GM12878 (cell line): ENCODE results near the gene KAT2B. TPM values are rescaled to one million over a fixed set of nuclear protein-coding genes. Genes with fewer than 3 reads are reported as not detected.

Experiments
- ATAC-seq: fragments of 200-7000 bp; cut with Tn5 transposase; 3 replicates; pipeline ENCODE4 v1.9.1; 2020; ENCODE audit warnings: mild to moderate bottlenecking, moderate library complexity
- BruUV-seq: library from RNA; stranded (reverse); fragments of 400-500 nt; replicated peaks from 2 replicates; lab custom pipeline; 2021; lab: Mats Ljungman, UMichigan
- CTCF ChIA-PET: fragments of 300-600 bp; sonication (Branson Sonifier 250); formaldehyde crosslinking; extraction: SDS; loops from one replicate; lab custom pipeline; 2021; ENCODE audit warnings: inconsistent platforms; lab: Yijun Ruan, JAX
- POLR2A ChIA-PET: fragments of 350-600 bp; formaldehyde crosslinking; extraction: SDS; loops from one replicate; lab custom pipeline; 2021; ENCODE audit warnings: inconsistent platforms; lab: Charles Lee
- RAD21 ChIA-PET: fragments of 300-600 bp; sonication (Branson Sonifier 250); formaldehyde crosslinking; loops from one replicate; lab custom pipeline; 2023; ENCODE audit warnings: antibody characterized with exemption; ENCODE audit not compliant: unreplicated experiment; lab: Charles Lee
- SMC1A ChIA-PET: fragments of 300-600 bp; sonication (Branson Sonifier 250); formaldehyde crosslinking; loops from one replicate; lab custom pipeline; 2023; ENCODE audit not compliant: unreplicated experiment, uncharacterized antibody; lab: Charles Lee
- DNase-seq: peaks from one replicate; pipeline ENCODE4 v3.0.0-alpha.2; 2011; ENCODE audit warnings: low read depth, low spot score
- FAIRE-seq: peaks from 3 replicates; lab custom pipeline; 2011; peaks lifted over from hg19 to GRCh38; lab: Jason Lieb, UNC
- H2AFZ ChIP-seq: 2 replicates; pipeline ENCODE4 v1.6.0; 2011; ENCODE audit warnings: low read depth, low read length, control low read depth; ENCODE audit not compliant: control insufficient read depth
- H3K27ac ChIP-seq: 2 replicates; pipeline ENCODE4 v1.5.1; 2011; ENCODE audit warnings: control low read depth; ENCODE audit not compliant: control insufficient read depth, insufficient read depth
- H3K27me3 ChIP-seq, 2 experiments: replicated peaks in 1 of 2; 2 replicates each; pipeline versions ENCODE4 v1.6.0 to v1.6.1; 2011; ENCODE audit warnings: low read length in 1 of 2; ENCODE audit not compliant: control insufficient read depth in 2 of 2, insufficient read depth in 2 of 2
- H3K36me3 ChIP-seq, 2 experiments: 2 replicates each; pipeline ENCODE4 v1.5.1; 2011; ENCODE audit warnings: low read length in 1 of 2; ENCODE audit not compliant: control insufficient read depth in 2 of 2, insufficient read depth in 2 of 2
- H3K4me1 ChIP-seq: 2 replicates; pipeline ENCODE4 v1.6.1; 2011; ENCODE audit warnings: mild to moderate bottlenecking, low read length, moderate library complexity, mixed read lengths; ENCODE audit not compliant: control insufficient read depth, insufficient read depth
- H3K4me2 ChIP-seq: 2 replicates; pipeline ENCODE4 v1.6.0; 2011; ENCODE audit warnings: control low read depth; ENCODE audit not compliant: control insufficient read depth, insufficient read depth
- H3K4me3 ChIP-seq: fragments of 200-600 bp; sonication (generic); 2 replicates; pipeline ENCODE4 v1.5.1; 2016
- H3K79me2 ChIP-seq: 2 replicates; pipeline ENCODE4 v1.6.0; 2011; ENCODE audit warnings: low read length; ENCODE audit not compliant: control insufficient read depth, insufficient read depth
- H3K9ac ChIP-seq: 2 replicates; pipeline ENCODE4 v1.8.0; 2011; ENCODE audit warnings: low read length, control low read depth, mixed read lengths; ENCODE audit not compliant: control insufficient read depth, insufficient read depth
- H3K9me3 ChIP-seq: replicated peaks from 3 replicates; pipeline ENCODE4 v1.5.1; 2011; ENCODE audit warnings: mild to moderate bottlenecking, low read length; ENCODE audit not compliant: control insufficient read depth, insufficient read depth
- H4K20me1 ChIP-seq: 2 replicates; pipeline ENCODE4 v1.6.0; 2011; ENCODE audit not compliant: control insufficient read depth, insufficient read depth
- EGR1 ChIP-seq, 2 experiments: IDR thresholded peaks; 1 replicate in 1 of 2; 2 replicates in 1 of 2; pipeline ENCODE4 v1.6.1; 2011 to 2012; ENCODE audit warnings: low read depth in 2 of 2, low read length in 2 of 2, borderline replicate concordance in 1 of 2, mild to moderate bottlenecking in 1 of 2, moderate library complexity in 1 of 2
- HDAC6 ChIP-seq: fragments of 200-600 bp; sonication (generic); IDR thresholded peaks from one replicate; pipeline ENCODE4 v1.8.0; 2017; ENCODE audit warnings: antibody characterized with exemption; ENCODE audit not compliant: unreplicated experiment
- HSF1 ChIP-seq: fragments of 150-350 bp; IDR thresholded peaks from 2 replicates; pipeline ENCODE4 v1.6.1; 2014; ENCODE audit warnings: mild to moderate bottlenecking, low read depth, low read length
- NR2F1 ChIP-seq: fragments of 450-650 bp; conservative IDR thresholded peaks from 2 replicates; pipeline ENCODE4 v1.6.1; 2017; ENCODE audit warnings: mild to moderate bottlenecking
- PAX8 ChIP-seq: fragments of 450-650 bp; IDR thresholded peaks from 2 replicates; pipeline ENCODE4 v1.6.1; 2017; ENCODE audit warnings: mild to moderate bottlenecking, moderate library complexity
- PBX3 ChIP-seq: IDR thresholded peaks from 2 replicates; pipeline ENCODE4 v1.6.1; 2011; ENCODE audit warnings: mild to moderate bottlenecking, low read depth, low read length, moderate library complexity; ENCODE audit not compliant: insufficient replicate concordance
- POLR2A ChIP-seq: IDR thresholded peaks from 2 replicates; pipeline ENCODE4 v1.6.1; 2011; ENCODE audit warnings: low read depth, mild to moderate bottlenecking, low read length
- RELB ChIP-seq: fragments of 450-650 bp; IDR thresholded peaks from 2 replicates; pipeline ENCODE4 v1.6.1; 2017; ENCODE audit warnings: low read depth, mild to moderate bottlenecking, moderate library complexity
- RFX5 ChIP-seq: IDR thresholded peaks from 2 replicates; pipeline ENCODE4 v1.6.1; 2011; ENCODE audit warnings: low read depth, low read length, improper control_type of control experiment
- SP1 ChIP-seq: IDR thresholded peaks from one replicate; pipeline ENCODE4 v1.6.1; 2011; ENCODE audit warnings: low read depth, low read length
- SUZ12 ChIP-seq: fragments of 200-600 bp; sonication (generic); IDR thresholded peaks from one replicate; pipeline ENCODE4 v1.6.1; 2018; ENCODE audit warnings: antibody characterized with exemption, mild to moderate bottlenecking; ENCODE audit not compliant: unreplicated experiment
- YBX1 ChIP-seq: fragments of 450-650 bp; IDR thresholded peaks from 2 replicates; pipeline ENCODE4 v1.6.1; 2016; ENCODE audit warnings: antibody characterized with exemption
- ZNF384 ChIP-seq: IDR thresholded peaks from 2 replicates; pipeline ENCODE4 v1.6.1; 2012; ENCODE audit warnings: low read depth, mild to moderate bottlenecking, low read length, improper control_type of control experiment, borderline replicate concordance
- ZNF687 ChIP-seq: fragments of 450-650 bp; IDR thresholded peaks from 2 replicates; pipeline ENCODE4 v1.6.1; 2017; ENCODE audit warnings: mild to moderate bottlenecking, moderate library complexity
- WGBS: methylation state at CpG from one replicate; pipeline ENCODE4 v1.1.6; 2016; ENCODE audit warnings: low lambda C conversion rate; ENCODE audit not compliant: insufficient replicate concordance, insufficient coverage; ENCODE audit errors: missing lambda C conversion rate; 5-methylcytosine and 5-hydroxymethylcytosine counted together
- in situ Hi-C: fragments of 300-500 bp; cut with MboI; formaldehyde crosslinking; loops from 9 replicates; pipeline ENCODE4 v1.14.3; 2018; ENCODE audit warnings: mixed read lengths
- intact Hi-C: fragments of 100-400 bp; cut with micrococcal nuclease; formaldehyde crosslinking; loops from one replicate; pipeline ENCODE4 v1.14.2; 2022; ENCODE audit not compliant: unreplicated experiment
- polyA plus RNA-seq, 11 experiments: library from polyadenylated mRNA; depleted of rRNA in 4 of 11; unstranded in 6 of 11; stranded (reverse) in 5 of 11; fragments of >200 nt; fragmentation: Nextera tagmentation in 4 of 11; fragmentation: Illumina TruSeq in 1 of 11; extraction: Ambion mirVana in 4 of 11; extraction: Trizol in 1 of 11; gene quantifications; 1 replicate in 1 of 11; 2 replicates in 10 of 11; pipeline versions ENCODE4 v1.2.1 to v1.2.3, GENCODE V29; 2011 to 2016; ENCODE audit warnings: inconsistent platforms in 2 of 11, missing spikeins in 2 of 11, low read depth in 1 of 11
- total RNA-seq, 4 experiments: library from RNA; depleted of rRNA in 3 of 4; stranded (reverse); fragments of >200 nt in 3 of 4; fragmentation: Illumina TruSeq in 1 of 4; extraction: Trizol in 1 of 4; gene quantifications; 2 replicates each; pipeline versions ENCODE4 v1.2.1 to v1.2.3, GENCODE V29; 2013 to 2021

Gene KAT2B
- total and polyA plus RNA-seq, 10 of the 15 experiments (the other 5 are each of a cell fraction or from before 2014, with no cell fraction given) = 2.9 to 15.2 (median 10.2) TPM

- TF ChIP-seq RELB = no peak
- no peak for TF ChIP-seq YBX1
- TF ChIP-seq HDAC6 = no peak
- TF ChIP-seq SUZ12 = no peak
- TF ChIP-seq, all 136 proteins: peak for 0
These were observed 39.4 kb downstream of the KAT2B start (continued) for GRCh38 chr3:20079621-20080020.

- H2AFZ ChIP-seq = peak overlapping the region; percentile 72
- no peaks in the 10 kb centered on the region for H3K79me2 ChIP-seq
- in situ Hi-C loops (no loop called here), intact Hi-C loops (no loop called here)
- H3K9ac ChIP-seq = no peak overlapping the region
- 58% methylated on average over 8 of the region's 8 CpGs for WGBS
- peak overlapping the region; percentile 40 for H3K4me2 ChIP-seq
- DNase-seq (peak; percentile 56), FAIRE-seq (peak; percentile 77), ATAC-seq (peak; percentile 96)
- no peaks in the 10 kb centered on the region for H3K36me3 ChIP-seq
- H3K9me3 ChIP-seq = no peaks in the 10 kb centered on the region
- ChIA-PET POLR2A (interaction anchor here (0.6 to 1.2 kb wide), 4 partner anchors 19 to 134 kb away, joined by 3 to 4 read pairs (median 3); partner anchors contain the start of gene RAB5A), SMC1A (interaction anchor here (0.7 to 1.9 kb wide), 5 partner anchors 23 to 133 kb away, joined by 3 to 7 read pairs (median 3); no protein-coding TSS in a partner anchor), RAD21 (interaction anchor here (0.8 kb wide), 1 partner anchor 40 kb away, joined by 3 read pairs; no protein-coding TSS in a partner anchor), CTCF (interaction anchor here (1.0 kb wide), 1 partner anchor 41 kb away, joined by 4 read pairs; no protein-coding TSS in a partner anchor)
- peaks cover 6% of the 10 kb centered on the region for H3K4me1 ChIP-seq
- no peak overlapping the region for H3K27ac ChIP-seq
- H4K20me1 ChIP-seq = no peaks in the 10 kb centered on the region
- H3K27me3 ChIP-seq = no peaks in the 10 kb centered on the region
- BruUV-seq = no TSS peak
- no peak overlapping the region for H3K4me3 ChIP-seq
- TF ChIP-seq RFX5 (no peak), PBX3 (no peak), HSF1 (no peak), ZNF384 (peak; percentile 30; the same call in 1 of the 2 replicates), SP1 (no peak), EGR1 (IDR thresholded peaks at IDR 0.05; ENCODE audit: borderline replicate concordance in 1 of 2, low read depth in 2 of 2, low read length in 2 of 2) (no peak), PAX8 (no peak), ZNF687 (peak; percentile 89), POLR2A (peak; percentile 25; the same call in 1 of the 2 replicates), NR2F1 (peak; percentile 97)
These were observed 40.8 kb downstream of the KAT2B start for GRCh38 chr3:20080956-20081554.
